GM18499 (cell line): ENCODE data around the gene MGAT5.

ENCODE experiments used
- ATAC-seq: cut with Tn5 transposase; IDR thresholded peaks from one replicate; pipeline ENCODE4 v1.9.1; 2021; ENCODE audit warnings: moderate number of reproducible peaks; ENCODE audit not compliant: insufficient read depth, unreplicated experiment

MGAT5 gene

GRCh38 chr2:134359367-134360081 lies 105.7 kb downstream of the MGAT5 start:
- ATAC-seq, result no peak

DNA sequence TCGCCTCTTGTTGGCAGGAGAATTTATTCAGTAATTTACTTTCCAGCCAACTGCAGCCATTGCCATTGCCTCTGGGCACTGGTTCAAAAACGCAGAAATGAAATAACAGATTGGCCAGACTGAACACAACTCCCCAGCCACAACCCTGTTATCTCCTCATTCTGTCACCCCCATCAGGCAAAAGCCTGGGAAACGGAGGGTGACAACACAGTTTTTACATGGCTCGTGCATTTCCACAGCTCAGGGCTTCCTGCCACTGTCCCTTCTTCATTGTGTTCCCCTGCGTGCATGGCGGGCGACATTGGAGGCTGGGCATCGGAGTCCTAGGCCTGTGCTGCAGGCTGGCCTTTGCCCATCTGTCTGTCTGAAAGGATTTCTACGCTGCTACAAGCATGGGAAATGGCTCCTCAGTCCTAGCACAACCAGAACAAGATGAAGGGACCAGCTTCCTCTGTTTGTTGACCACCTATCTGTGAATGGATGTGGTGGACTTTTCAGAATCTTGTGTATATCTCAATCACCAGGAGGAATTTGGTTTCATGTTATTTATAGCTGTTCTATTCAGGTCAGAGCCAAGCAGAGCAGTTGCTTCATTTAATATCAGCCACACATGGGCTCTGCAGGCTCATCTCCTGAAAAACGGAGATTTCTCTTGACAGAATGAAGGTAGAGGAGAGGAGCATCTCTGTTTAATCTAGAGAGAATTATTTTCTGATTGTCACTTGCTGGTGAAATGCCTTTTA lies 107.0 kb downstream of the MGAT5 start:
- no peak for ATAC-seq

DNA sequence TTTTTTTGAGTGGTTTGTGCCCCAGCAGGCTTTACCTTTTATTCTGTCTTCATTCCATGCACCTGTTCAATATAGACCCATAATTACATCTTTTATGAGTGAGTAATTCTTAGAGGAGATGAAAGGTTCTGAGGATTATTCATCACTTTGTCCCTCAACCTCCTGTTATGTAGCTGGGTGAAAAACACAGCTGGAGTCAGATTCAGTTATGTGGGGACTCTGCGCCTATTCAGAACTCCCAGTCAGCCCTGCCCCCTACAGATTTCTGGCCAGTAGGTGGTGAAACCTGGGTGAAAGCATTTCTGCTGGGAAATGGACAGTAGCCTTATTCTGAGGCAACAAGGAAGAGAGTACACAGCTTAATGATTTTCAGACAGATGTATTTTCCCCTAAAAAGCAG lies 107.8 kb downstream of the MGAT5 start:
- ATAC-seq, result no peak

DNA sequence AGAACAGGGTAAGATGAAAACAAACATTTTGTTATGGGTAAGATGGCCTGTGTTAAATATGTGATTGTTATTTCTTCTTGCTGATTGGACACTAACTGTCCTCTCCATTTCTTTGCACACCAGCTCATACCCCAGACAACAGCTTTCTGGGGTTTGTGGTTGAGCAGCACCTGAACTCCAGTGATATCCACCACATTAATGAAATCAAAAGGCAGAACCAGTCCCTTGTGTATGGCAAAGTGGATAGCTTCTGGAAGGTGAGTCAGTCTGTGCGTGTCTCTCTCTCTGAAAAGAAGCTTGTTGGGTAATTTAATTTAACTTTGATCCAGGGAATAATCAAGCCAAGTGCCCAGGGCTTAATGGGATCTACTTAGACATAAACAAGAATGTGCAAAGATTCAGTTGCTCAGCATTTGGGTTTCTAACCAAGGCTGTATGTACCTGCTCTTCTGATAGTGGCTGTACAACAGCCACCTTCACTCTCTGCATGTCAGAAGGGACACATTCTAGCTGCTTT lies 108.3 kb downstream of the MGAT5 start:
- ATAC-seq, result no peak

DNA sequence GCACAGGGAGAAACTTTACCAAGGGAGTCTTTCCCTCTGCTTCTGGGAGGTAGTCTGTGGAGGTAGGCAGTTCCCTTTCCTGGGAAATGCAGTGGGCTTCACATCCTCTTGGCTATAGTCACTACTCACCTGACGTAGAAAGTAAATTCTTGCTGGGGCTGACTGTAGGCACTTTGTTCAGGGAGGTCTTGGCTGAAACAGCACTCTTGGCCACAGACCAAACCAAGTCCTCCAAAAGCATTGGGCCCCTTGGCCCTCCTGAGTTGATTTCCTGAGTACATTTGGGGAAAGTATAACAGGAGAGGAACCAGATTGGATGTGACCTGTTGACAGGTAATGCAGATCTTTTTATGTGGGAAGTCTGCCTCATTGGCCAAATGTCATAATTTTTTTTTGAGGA lies 108.9 kb downstream of the MGAT5 start:
- no peak for ATAC-seq

DNA sequence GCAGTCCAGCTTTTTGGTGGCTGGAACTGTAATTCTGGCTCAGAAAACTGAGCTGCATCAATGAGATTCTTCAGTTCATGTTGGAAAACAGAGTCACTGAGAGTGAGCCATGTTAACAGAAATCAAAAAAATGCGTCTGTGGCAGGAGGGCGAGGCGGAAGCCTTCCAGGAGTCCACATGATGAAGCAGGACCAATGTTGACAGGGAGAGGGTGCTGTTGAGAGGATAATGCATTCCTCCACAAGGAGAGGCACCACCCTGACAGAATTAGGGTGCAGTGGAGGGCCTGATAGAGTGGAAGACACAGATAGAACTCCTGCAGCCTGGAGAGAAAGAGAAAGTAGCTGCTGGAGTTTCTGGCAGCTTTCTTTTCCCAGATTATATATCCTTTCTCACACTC lies 111.5 kb downstream of the MGAT5 start:
- no peak for ATAC-seq

GRCh38 chr2:134366359-134366758 lies 112.5 kb downstream of the MGAT5 start:
- ATAC-seq, result no peak

GRCh38 chr2:134367213-134367612 lies 113.3 kb downstream of the MGAT5 start:
- ATAC-seq, result no peak

DNA sequence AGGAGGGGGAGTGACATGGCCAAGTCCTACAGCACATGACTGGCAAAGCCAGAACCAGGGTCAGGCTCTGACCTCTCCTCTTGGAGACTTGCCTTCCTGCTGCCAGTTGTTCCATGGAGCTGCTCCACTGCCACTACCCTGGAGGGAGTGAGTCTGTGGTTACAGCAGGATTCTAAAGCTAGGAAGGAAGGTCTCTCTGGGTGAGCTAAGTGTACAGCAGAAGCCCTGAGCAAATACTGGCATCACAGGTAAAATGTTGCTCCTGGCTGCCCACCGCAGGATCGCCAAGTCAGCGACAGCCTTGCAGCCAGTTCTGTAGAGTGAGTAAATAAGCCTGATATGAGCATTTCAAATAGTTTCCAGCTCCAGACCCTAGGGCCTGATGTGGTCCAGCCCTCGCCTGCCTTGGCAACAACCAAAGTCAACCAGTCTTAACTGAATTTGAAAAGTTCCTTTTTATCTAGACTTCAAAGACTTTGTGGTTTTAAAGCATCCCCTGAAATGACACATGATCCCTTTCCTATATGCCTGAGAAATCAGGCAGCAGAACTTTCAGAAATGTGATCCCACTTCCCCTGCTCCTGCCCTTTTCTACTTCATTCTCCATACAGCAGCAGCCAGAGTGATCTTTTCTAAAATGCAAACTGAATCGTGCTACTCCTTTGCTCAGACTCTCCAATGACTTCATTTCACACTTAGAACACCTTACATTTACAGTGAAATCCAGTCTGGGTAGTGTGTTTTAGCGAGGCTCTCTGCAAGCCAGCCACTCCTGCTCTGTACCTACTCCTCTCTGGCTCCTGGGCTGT lies 114.3 kb downstream of the MGAT5 start:
- no peak for ATAC-seq

GRCh38 chr2:134369220-134369902 lies 115.5 kb downstream of the MGAT5 start:
- ATAC-seq, result no peak

GRCh38 chr2:134370655-134371445 lies 117.0 kb downstream of the MGAT5 start:
- ATAC-seq, result no peak

DNA sequence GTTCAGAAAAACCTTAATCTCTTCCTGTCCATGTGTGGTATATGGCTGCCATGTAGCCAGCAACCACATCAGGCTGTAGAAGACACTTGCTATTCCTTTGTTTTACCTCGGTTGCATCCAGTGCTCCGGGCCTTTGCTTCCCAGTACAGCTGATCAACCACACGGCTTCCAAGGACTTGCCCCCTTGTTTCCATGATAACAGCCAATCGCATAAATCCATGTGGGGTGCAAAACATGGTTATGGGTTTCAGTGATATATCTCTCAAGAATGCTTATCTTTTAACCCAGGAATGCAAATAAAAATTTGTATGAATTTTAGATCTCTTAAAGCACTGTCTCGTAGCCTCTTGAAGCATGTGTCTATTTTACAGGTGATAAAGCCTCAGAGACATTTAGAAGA lies 118.3 kb downstream of the MGAT5 start:
- no peak for ATAC-seq

- ATAC-seq, result no peak
Observed at GRCh38 chr2:134372611-134373131, 118.8 kb downstream of the MGAT5 start.

DNA sequence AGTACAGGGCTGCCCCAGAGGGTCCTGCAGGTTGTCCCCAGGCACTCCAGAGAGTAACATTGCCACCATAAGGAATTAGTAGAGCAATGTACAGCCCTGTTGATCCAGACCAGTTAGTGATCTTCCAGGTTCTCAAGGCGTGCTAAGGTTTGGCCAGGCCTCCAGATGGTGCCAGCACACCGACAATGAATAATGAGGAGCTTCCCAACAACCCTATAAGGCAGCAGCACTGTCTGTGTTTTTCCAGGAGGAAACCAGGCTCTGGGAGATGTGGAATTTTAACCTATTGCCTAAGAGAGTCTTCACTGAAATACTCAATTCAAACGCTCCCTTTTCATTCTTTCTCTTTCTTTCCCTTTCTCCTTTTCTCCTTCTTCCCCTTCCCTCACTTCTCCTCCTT lies 122.1 kb downstream of the MGAT5 start:
- ATAC-seq, result no peak

DNA sequence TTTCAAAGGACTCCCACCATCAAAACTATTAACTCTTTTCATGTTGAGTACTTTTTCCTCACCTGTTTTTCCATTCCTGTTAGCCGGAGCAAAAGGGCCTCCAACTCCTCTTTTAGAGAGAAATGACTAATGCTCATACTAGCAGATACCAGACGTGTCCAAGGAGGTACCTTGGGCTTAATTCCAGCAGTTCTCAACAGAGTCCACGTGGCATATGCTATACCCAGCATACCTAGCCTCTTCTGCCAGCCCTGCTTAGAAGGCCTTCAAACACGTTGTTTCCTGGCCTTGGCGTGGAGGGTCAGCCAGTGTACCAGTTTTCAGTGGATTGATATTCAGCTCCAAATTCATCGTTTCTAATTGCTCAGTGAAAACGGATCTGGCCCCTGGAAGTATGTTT lies 123.9 kb downstream of the MGAT5 start:
- ATAC-seq, result no peak

GRCh38 chr2:134379293-134379692 lies 125.4 kb downstream of the MGAT5 start:
- no peak for ATAC-seq

- ATAC-seq, result no peak
Observed at GRCh38 chr2:134379722-134380121, 125.8 kb downstream of the MGAT5 start.

DNA sequence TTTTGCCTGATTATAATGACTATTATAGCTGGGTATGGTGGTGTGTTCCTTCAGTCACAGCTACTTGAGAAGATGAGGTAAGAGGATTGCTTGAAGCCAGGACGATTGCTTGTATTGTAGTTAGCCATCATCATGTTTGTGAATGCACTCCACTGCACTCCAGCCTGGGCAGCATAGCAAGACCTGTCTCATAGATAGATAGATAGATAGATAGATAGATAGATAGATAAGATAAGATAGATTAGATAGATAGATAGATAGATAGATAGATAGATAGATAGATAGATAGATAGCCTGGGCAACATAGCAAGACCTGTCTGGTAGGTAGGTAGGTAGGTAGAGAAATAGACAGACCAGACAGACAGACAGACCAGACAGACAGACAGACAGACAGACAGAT lies 127.3 kb downstream of the MGAT5 start:
- ATAC-seq, result no peak

- ATAC-seq, result no peak
Observed at GRCh38 chr2:134384131-134384530, 130.3 kb downstream of the MGAT5 start.
